CD4-positive, alpha-beta T cell (primary cell): ENCODE results near the gene FRMPD1. TPM values are rescaled to one million over a fixed set of nuclear protein-coding genes. Genes with fewer than 3 reads are reported as not detected.

ENCODE experiments used
- ATAC-seq: fragments of 200-7000 bp; cut with Tn5 transposase; one replicate; pipeline ENCODE4 v1.10.0; 2022; ENCODE audit warnings: mild to moderate bottlenecking; ENCODE audit not compliant: poor library complexity
- CTCF ChIA-PET: fragments of 350-600 bp; sonication (Branson Sonifier 250); formaldehyde crosslinking; loops from one replicate; lab custom pipeline; 2021; ENCODE audit warnings: antibody characterized with exemption, inconsistent platforms; lab: Charles Lee
- POLR2A ChIA-PET: fragments of 350-600 bp; sonication (Branson Sonifier 250); formaldehyde crosslinking; loops from one replicate; lab custom pipeline; 2021; ENCODE audit warnings: antibody characterized with exemption, inconsistent platforms; lab: Charles Lee
- DNase-seq, 14 experiments: peaks; one replicate each; pipeline ENCODE4 v3.0.0-alpha.2; 2013 to 2020; ENCODE audit warnings: mixed read lengths in 2 of 14
- H3K27ac ChIP-seq, 2 donors: one replicate each; pipeline versions ENCODE4 v1.5.1 to v1.7.0; 2013; ENCODE audit warnings: low read length in 2 of 2, low read depth in 1 of 2, mild to moderate bottlenecking in 1 of 2
- H3K27me3 ChIP-seq, 2 experiments: 1 replicate in 1 of 2; 2 replicates in 1 of 2; pipeline versions ENCODE4 v1.6.1 to v1.7.0; 2013; ENCODE audit warnings: low read length in 2 of 2, control low read depth in 1 of 2, mild to moderate bottlenecking in 1 of 2, moderate library complexity in 1 of 2; ENCODE audit not compliant: insufficient read depth in 2 of 2, control insufficient read depth in 1 of 2
- H3K36me3 ChIP-seq: one replicate; pipeline ENCODE4 v1.6.1; 2013; ENCODE audit warnings: low read length, control low read depth; ENCODE audit not compliant: insufficient read depth
- H3K4me1 ChIP-seq: one replicate; pipeline ENCODE4 v1.6.1; 2013; ENCODE audit warnings: low read length, control low read depth; ENCODE audit not compliant: insufficient read depth
- H3K4me3 ChIP-seq: one replicate; pipeline ENCODE4 v1.5.1; 2013; ENCODE audit warnings: mild to moderate bottlenecking, low read length, moderate library complexity
- H3K9me3 ChIP-seq, 2 experiments: 1 replicate in 1 of 2; 2 replicates in 1 of 2; pipeline versions ENCODE4 v1.6.1 to v1.7.0; 2013; ENCODE audit warnings: low read length in 2 of 2, mild to moderate bottlenecking in 2 of 2, control low read depth in 1 of 2, moderate library complexity in 1 of 2; ENCODE audit not compliant: control insufficient read depth in 1 of 2, insufficient read depth in 1 of 2
- H3K27ac Mint-ChIP-seq: one replicate; pipeline ENCODE4 v1.8.0; 2020; ENCODE audit warnings: mixed read lengths
- H3K27me3 Mint-ChIP-seq: one replicate; pipeline ENCODE4 v1.8.0; 2021; ENCODE audit warnings: mixed read lengths
- H3K36me3 Mint-ChIP-seq: one replicate; pipeline ENCODE4 v1.8.0; 2021; ENCODE audit warnings: low read depth, mixed read lengths
- H3K4me1 Mint-ChIP-seq: one replicate; pipeline ENCODE4 v1.8.0; 2021; ENCODE audit warnings: low read depth, mixed read lengths
- H3K4me3 Mint-ChIP-seq: one replicate; pipeline ENCODE4 v1.8.0; 2020; ENCODE audit warnings: mild to moderate bottlenecking, mixed read lengths
- H3K9me3 Mint-ChIP-seq: one replicate; pipeline ENCODE4 v1.8.0; 2020; ENCODE audit warnings: mixed read lengths
- CTCF ChIP-seq: fragments of 200-600 bp; IDR thresholded peaks from one replicate; pipeline ENCODE4 v1.8.0; 2022; ENCODE audit warnings: antibody characterized with exemption, mild to moderate bottlenecking
- intact Hi-C, 2 experiments: fragments of 100-400 bp; cut with DNase I in 1 of 2; cut with micrococcal nuclease in 1 of 2; formaldehyde crosslinking; loops; one replicate each; pipeline versions ENCODE4 v1.15.1 to v1.9.0; 2023 to 2025; cut with DNase I, micrococcal nuclease
- total RNA-seq, 174 experiments: library from RNA in 2 of 174; stranded (reverse) in 2 of 174; gene quantifications; one replicate each; pipeline ENCODE4 v1.2.3 and lab custom pipeline; 2021 to 2026

FRMPD1 gene
- total RNA-seq, 2 experiments from 2014 or later: not detected

- TF ChIP-seq CTCF: no peak
- no peak overlapping the region for H3K4me3 ChIP-seq
- DNase-seq: no peak
- Mint-ChIP-seq H3K4me1 (no peaks in the 10 kb centered on the region), H3K27me3 (peaks cover 60% of the 10 kb centered on the region), H3K36me3 (no peaks in the 10 kb centered on the region), H3K27ac (no peak overlapping the region), H3K4me3 (no peak overlapping the region), H3K9me3 (no peaks in the 10 kb centered on the region)
- ATAC-seq: no peak
- no peaks in the 10 kb centered on the region for H3K36me3 ChIP-seq
- H3K4me1 ChIP-seq: no peaks in the 10 kb centered on the region
- H3K27me3 ChIP-seq: peaks cover 2 to 12% of the 10 kb centered on the region in 2 experiments
- POLR2A ChIA-PET: no interaction called here
- H3K27ac ChIP-seq: no peak overlapping the region
- CTCF ChIA-PET: no interaction called here
- intact Hi-C loops: no loop called here
- no peaks in the 10 kb centered on the region for H3K9me3 ChIP-seq
Observed at GRCh38 chr9:37668116-37668601, 17.4 kb downstream of the FRMPD1 start.

GRCh38 chr9:37669232-37669631 lies 18.5 kb downstream of the FRMPD1 start:
- no peaks in the 10 kb centered on the region for H3K4me1 Mint-ChIP-seq
- H3K36me3 Mint-ChIP-seq: no peaks in the 10 kb centered on the region
- no peaks in the 10 kb centered on the region for H3K9me3 ChIP-seq
- H3K9me3 Mint-ChIP-seq: no peaks in the 10 kb centered on the region
- ATAC-seq (no peak), DNase-seq (no peak)
- intact Hi-C loops: no loop called here
- H3K27ac Mint-ChIP-seq: no peak overlapping the region
- H3K36me3 ChIP-seq: no peaks in the 10 kb centered on the region
- peaks cover 58% of the 10 kb centered on the region for H3K27me3 Mint-ChIP-seq
- no peak overlapping the region for H3K4me3 ChIP-seq
- H3K4me1 ChIP-seq: no peaks in the 10 kb centered on the region
- ChIA-PET CTCF (no interaction called here), POLR2A (no interaction called here)
- H3K27me3 ChIP-seq: peaks cover 2 to 12% of the 10 kb centered on the region in 2 experiments
- no peak overlapping the region for H3K27ac ChIP-seq
- no peak overlapping the region for H3K4me3 Mint-ChIP-seq
- TF ChIP-seq CTCF: no peak

- ATAC-seq (no peak), DNase-seq (no peak)
- Histone ChIP-seq H3K27ac (no peak overlapping the region), H3K4me3 (no peak overlapping the region), H3K9me3 (no peaks in the 10 kb centered on the region), H3K27me3 (no peaks in the 10 kb centered on the region), H3K36me3 (no peaks in the 10 kb centered on the region), H3K4me1 (no peaks in the 10 kb centered on the region)
- no peak overlapping the region for H3K27ac Mint-ChIP-seq
- intact Hi-C loops: no loop called here
- ChIA-PET POLR2A (no interaction called here), CTCF (interaction anchor here (1.1 kb wide), 1 partner anchor 19 kb away, joined by 3 read pairs; no protein-coding TSS in a partner anchor)
- no peaks in the 10 kb centered on the region for H3K4me1 Mint-ChIP-seq
- H3K27me3 Mint-ChIP-seq: peaks cover 39% of the 10 kb centered on the region
- TF ChIP-seq CTCF: no peak
- no peaks in the 10 kb centered on the region for H3K9me3 Mint-ChIP-seq
- no peak overlapping the region for H3K4me3 Mint-ChIP-seq
- H3K36me3 Mint-ChIP-seq: no peaks in the 10 kb centered on the region
Observed at GRCh38 chr9:37675661-37676060, 24.9 kb downstream of the FRMPD1 start.
